AG09309 (cell line): ENCODE results near the gene QSOX2.

Source experiments
- DNase-seq: peaks from one replicate; pipeline ENCODE4 v3.0.0-alpha.2; 2010; ENCODE audit warnings: low read depth
- H3K4me3 ChIP-seq: 2 replicates; pipeline ENCODE4 v1.5.1; 2011; ENCODE audit warnings: mild to moderate bottlenecking, low read depth, low read length, moderate library complexity; ENCODE audit not compliant: control insufficient read depth
- TF ChIP-seq, protein P1 (sequence below): IDR thresholded peaks from 2 replicates; pipeline ENCODE4 v1.5.1; 2011; ENCODE audit warnings: mild to moderate bottlenecking, low read depth, low read length, inconsistent platforms; ENCODE audit not compliant: insufficient read depth, control insufficient read depth; ENCODE audit errors: missing control alignments

The QSOX2 gene

DNA sequence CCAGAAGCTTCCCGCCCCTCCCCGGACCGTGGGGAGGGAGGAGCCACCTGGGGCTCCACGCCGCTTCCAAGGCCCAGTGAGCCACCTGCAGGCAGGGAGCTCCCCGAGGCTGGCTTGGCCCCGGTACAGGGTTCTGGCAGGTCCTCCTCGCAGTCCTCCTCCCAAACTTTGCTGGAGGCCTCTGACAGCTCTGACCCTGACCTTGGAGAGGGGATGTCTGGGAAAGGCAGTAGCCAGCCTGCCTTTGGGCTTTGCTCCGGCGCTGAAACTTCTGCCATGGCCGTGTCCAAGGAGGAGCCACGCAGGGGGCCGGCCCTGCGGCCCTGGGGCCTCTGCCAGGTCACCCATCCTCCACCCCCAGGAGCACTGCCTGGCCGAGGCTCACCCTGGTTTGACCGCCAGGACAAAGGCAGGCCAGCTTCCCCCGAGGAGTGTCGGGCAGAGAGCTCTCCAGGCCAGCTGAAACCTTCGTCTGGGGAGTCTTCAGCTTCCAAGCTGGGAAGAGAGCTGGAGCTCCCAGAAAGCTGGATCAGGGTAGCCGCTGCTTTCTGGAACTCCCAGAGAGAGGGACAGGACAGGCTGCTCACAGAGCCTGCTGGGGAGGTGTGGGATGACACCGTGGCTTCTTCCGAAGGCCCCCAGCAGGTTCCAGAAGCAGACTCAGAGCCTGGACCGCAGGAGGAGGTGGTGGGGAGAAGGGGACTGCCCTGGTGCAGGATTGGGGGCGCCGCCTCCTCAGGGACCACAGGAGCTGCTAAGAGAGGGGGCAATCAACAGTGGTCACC lies 9.0 kb upstream of the QSOX2 start:
- TF ChIP-seq, protein P1, sequence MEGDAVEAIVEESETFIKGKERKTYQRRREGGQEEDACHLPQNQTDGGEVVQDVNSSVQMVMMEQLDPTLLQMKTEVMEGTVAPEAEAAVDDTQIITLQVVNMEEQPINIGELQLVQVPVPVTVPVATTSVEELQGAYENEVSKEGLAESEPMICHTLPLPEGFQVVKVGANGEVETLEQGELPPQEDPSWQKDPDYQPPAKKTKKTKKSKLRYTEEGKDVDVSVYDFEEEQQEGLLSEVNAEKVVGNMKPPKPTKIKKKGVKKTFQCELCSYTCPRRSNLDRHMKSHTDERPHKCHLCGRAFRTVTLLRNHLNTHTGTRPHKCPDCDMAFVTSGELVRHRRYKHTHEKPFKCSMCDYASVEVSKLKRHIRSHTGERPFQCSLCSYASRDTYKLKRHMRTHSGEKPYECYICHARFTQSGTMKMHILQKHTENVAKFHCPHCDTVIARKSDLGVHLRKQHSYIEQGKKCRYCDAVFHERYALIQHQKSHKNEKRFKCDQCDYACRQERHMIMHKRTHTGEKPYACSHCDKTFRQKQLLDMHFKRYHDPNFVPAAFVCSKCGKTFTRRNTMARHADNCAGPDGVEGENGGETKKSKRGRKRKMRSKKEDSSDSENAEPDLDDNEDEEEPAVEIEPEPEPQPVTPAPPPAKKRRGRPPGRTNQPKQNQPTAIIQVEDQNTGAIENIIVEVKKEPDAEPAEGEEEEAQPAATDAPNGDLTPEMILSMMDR = no peak
- no peak overlapping the region for H3K4me3 ChIP-seq
- DNase-seq = no peak

DNA sequence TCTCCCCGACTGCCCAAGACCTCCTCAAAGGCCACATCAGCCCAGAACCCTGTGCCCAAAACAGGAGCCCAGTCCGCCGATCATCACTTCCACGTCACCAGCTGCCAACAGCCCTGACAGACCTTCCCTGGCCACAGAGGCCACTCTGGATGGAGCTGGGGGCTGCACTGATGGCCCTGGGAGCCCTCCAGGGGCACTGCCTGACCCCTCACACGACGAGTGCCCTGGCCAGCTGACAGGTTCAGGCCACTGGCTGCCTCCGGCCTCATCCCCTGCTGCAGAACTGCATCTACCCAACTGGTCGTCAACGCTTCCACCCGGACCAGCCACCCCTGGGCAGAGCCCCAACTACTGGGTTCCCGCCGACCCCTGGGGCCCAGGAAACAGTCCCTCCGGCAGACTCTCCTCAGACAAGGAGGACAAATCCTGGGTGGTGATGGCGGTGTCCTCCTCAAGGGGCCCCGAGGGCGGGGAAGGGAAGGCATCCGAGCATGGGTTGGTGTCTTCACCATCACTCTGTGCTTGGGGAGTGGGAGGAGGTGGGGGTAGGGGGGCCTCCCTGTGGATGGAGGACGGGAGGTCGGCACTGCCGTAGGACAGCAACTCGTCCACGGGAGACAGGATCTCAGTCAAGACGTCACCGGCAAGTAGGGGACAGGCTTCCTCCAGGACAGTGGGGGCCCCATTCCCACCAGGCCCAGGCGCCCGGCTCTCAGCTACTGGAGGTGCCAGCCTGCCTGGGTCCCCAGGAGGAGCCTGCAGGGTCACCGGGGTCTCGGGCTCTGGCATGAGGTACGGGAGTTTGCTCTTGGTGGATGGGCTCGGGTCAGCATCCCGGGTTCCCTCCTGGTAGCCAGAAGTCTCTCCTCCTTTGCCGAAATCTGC lies 7.9 kb upstream of the QSOX2 start:
- H3K4me3 ChIP-seq = no peak overlapping the region
- TF ChIP-seq, protein P1 = no peak
- DNase-seq = no peak

DNA sequence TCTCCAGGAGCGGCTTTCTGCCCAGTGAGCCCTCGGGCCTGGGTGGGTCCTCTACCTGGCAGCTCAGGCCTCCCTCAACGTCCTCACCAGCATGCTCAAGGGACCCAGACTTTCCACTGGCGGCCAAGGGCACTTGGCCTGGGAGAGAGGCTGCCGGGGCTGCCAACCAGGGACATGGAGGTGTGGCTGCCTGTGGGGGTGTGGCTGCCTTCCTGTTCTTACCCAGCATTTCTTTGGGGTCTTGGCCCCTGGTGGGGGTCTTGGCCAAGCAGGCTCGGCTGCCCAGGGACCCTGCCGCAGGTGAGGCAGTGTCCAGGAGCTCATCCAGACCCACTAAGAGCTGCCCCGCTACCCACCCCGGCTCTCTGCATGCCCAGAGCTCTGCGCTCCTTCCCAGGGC lies 7.2 kb upstream of the QSOX2 start:
- no peak for DNase-seq
- TF ChIP-seq, protein P1 = no peak
- no peak overlapping the region for H3K4me3 ChIP-seq

DNA sequence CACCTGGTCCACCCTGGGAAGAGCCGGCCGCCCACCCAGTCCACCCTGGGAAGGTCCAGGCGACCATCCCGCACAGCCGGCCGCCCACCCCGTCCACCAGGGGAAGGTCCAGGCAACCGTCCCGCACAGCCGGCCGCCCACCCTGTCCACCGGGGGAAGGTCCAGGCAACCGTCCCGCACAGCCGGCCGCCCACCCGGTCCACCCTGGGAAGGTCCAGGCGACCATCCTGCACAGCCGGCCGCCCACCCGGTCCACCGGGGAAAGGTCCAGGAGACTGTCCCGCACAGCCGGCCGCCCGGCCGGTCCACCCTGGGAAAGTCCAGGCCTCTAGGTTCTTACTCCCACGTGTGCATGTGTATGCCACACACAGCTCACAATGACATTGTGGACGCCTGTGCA lies 6.7 kb upstream of the QSOX2 start:
- no peak overlapping the region for H3K4me3 ChIP-seq
- TF ChIP-seq, protein P1 = no peak
- no peak for DNase-seq

DNA sequence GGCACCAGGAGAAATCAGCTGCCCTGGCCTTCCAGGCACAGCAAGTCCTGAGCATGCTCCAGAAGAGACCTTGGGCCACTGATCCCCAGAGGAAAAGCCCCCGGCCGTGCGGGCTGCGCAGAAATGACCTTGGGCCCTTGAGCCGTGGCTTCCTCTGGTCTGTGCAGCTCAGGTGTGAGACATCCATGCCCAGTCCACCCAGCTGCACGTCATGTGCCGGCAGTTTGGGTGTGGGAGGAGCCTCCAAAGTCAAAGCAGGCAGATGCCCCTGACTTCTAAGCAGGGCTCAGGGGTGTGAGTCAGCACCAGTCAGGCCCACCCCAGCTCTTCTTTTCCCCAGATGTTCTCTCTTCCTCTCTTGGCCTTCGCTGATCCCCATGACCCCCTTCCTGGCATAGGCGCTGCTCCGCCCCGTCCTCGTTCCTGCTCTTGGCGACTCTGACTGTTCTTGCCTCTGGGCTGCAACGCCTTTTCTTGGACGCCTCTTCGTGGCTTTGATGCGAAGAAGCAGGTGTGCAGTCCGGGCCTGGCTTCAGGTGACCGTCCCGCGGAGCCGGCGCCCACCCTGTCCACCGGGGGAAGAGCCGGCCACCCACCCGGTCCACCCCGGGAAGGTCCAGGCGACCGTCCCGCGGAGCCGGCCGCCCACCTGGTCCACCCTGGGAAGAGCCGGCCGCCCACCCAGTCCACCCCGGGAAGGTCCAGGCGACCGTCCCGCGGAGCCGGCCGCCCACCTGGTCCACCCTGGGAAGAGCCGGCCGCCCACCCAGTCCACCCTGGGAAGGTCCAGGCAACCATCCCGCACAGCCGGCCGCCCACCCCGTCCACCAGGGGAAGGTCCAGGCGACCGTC lies 5.9 kb upstream of the QSOX2 start:
- no peak for DNase-seq
- TF ChIP-seq, protein P1 = no peak
- H3K4me3 ChIP-seq = no peak overlapping the region

DNA sequence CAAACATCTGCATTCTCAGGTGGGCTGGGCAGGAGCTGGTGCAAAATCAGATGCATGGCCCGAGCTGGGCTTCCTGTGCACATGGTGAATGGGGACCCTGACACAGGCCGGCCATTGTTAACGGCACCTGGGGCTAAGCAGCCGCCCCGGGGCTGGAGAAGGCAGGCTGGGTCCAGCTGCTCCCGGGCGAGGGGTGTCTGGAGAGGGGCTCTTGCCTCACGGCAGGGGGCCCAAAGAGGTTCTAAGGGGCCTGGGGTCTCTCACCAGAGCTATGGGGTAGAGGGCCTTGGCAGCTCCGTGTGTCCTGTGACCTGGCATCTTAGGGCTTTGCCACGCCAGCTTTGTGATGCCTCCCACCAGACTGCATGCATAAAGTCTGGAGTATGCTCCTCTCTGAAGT lies 5.1 kb upstream of the QSOX2 start:
- no peak overlapping the region for H3K4me3 ChIP-seq
- no peak for DNase-seq
- TF ChIP-seq, protein P1 = no peak
